GM12878 (cell line): ENCODE results near the gene INHBA. TPM values are rescaled to one million over a fixed set of nuclear protein-coding genes. Genes with fewer than 3 reads are reported as not detected.

Source experiments
- NR2F1 ChIP-seq: fragments of 450-650 bp; conservative IDR thresholded peaks from 2 replicates; pipeline ENCODE4 v1.6.1; 2017; ENCODE audit warnings: mild to moderate bottlenecking
- polyA plus RNA-seq, 11 experiments: library from polyadenylated mRNA; depleted of rRNA in 4 of 11; unstranded in 6 of 11; stranded (reverse) in 5 of 11; fragments of >200 nt; fragmentation: Nextera tagmentation in 4 of 11; fragmentation: Illumina TruSeq in 1 of 11; extraction: Ambion mirVana in 4 of 11; extraction: Trizol in 1 of 11; gene quantifications; 1 replicate in 1 of 11; 2 replicates in 10 of 11; pipeline versions ENCODE4 v1.2.1 to v1.2.3, GENCODE V29; 2011 to 2016; ENCODE audit warnings: inconsistent platforms in 2 of 11, missing spikeins in 2 of 11, low read depth in 1 of 11
- total RNA-seq, 4 experiments: library from RNA; depleted of rRNA in 3 of 4; stranded (reverse); fragments of >200 nt in 3 of 4; fragmentation: Illumina TruSeq in 1 of 4; extraction: Trizol in 1 of 4; gene quantifications; 2 replicates each; pipeline versions ENCODE4 v1.2.1 to v1.2.3, GENCODE V29; 2013 to 2021
- TF ChIP-seq, protein P1 (sequence below): IDR thresholded peaks from 2 replicates; pipeline ENCODE4 v1.6.1; 2012; ENCODE audit warnings: mild to moderate bottlenecking, low read depth, low read length
- TF ChIP-seq, protein P2 (sequence below): fragments of 150-350 bp; IDR thresholded peaks from 2 replicates; pipeline ENCODE4 v1.6.1; 2016; ENCODE audit warnings: low read depth, low read length
- TF ChIP-seq, protein P3 (sequence below): IDR thresholded peaks from 2 replicates; pipeline ENCODE4 v1.6.1; 2011; ENCODE audit warnings: mild to moderate bottlenecking, low read depth, low read length, moderate library complexity; ENCODE audit not compliant: insufficient replicate concordance
- TF ChIP-seq, protein P4 (sequence below): fragments of 450-650 bp; IDR thresholded peaks from 2 replicates; pipeline ENCODE4 v1.6.1; 2016; ENCODE audit warnings: mild to moderate bottlenecking, moderate library complexity, borderline replicate concordance

Gene INHBA
- total and polyA plus RNA-seq, 10 of the 15 experiments (the other 5 are each of a cell fraction or from before 2014, with no cell fraction given) = 0.04 to 0.05 (median 0.05) TPM; not detected in 6

- TF ChIP-seq, protein P1, sequence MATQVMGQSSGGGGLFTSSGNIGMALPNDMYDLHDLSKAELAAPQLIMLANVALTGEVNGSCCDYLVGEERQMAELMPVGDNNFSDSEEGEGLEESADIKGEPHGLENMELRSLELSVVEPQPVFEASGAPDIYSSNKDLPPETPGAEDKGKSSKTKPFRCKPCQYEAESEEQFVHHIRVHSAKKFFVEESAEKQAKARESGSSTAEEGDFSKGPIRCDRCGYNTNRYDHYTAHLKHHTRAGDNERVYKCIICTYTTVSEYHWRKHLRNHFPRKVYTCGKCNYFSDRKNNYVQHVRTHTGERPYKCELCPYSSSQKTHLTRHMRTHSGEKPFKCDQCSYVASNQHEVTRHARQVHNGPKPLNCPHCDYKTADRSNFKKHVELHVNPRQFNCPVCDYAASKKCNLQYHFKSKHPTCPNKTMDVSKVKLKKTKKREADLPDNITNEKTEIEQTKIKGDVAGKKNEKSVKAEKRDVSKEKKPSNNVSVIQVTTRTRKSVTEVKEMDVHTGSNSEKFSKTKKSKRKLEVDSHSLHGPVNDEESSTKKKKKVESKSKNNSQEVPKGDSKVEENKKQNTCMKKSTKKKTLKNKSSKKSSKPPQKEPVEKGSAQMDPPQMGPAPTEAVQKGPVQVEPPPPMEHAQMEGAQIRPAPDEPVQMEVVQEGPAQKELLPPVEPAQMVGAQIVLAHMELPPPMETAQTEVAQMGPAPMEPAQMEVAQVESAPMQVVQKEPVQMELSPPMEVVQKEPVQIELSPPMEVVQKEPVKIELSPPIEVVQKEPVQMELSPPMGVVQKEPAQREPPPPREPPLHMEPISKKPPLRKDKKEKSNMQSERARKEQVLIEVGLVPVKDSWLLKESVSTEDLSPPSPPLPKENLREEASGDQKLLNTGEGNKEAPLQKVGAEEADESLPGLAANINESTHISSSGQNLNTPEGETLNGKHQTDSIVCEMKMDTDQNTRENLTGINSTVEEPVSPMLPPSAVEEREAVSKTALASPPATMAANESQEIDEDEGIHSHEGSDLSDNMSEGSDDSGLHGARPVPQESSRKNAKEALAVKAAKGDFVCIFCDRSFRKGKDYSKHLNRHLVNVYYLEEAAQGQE = no peak
- TF ChIP-seq, protein P2, sequence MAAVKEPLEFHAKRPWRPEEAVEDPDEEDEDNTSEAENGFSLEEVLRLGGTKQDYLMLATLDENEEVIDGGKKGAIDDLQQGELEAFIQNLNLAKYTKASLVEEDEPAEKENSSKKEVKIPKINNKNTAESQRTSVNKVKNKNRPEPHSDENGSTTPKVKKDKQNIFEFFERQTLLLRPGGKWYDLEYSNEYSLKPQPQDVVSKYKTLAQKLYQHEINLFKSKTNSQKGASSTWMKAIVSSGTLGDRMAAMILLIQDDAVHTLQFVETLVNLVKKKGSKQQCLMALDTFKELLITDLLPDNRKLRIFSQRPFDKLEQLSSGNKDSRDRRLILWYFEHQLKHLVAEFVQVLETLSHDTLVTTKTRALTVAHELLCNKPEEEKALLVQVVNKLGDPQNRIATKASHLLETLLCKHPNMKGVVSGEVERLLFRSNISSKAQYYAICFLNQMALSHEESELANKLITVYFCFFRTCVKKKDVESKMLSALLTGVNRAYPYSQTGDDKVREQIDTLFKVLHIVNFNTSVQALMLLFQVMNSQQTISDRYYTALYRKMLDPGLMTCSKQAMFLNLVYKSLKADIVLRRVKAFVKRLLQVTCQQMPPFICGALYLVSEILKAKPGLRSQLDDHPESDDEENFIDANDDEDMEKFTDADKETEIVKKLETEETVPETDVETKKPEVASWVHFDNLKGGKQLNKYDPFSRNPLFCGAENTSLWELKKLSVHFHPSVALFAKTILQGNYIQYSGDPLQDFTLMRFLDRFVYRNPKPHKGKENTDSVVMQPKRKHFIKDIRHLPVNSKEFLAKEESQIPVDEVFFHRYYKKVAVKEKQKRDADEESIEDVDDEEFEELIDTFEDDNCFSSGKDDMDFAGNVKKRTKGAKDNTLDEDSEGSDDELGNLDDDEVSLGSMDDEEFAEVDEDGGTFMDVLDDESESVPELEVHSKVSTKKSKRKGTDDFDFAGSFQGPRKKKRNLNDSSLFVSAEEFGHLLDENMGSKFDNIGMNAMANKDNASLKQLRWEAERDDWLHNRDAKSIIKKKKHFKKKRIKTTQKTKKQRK = no peak
- no peak for TF ChIP-seq NR2F1
- TF ChIP-seq, protein P3, sequence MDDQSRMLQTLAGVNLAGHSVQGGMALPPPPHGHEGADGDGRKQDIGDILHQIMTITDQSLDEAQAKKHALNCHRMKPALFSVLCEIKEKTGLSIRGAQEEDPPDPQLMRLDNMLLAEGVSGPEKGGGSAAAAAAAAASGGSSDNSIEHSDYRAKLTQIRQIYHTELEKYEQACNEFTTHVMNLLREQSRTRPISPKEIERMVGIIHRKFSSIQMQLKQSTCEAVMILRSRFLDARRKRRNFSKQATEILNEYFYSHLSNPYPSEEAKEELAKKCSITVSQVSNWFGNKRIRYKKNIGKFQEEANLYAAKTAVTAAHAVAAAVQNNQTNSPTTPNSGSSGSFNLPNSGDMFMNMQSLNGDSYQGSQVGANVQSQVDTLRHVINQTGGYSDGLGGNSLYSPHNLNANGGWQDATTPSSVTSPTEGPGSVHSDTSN = no peak
- TF ChIP-seq, protein P4, sequence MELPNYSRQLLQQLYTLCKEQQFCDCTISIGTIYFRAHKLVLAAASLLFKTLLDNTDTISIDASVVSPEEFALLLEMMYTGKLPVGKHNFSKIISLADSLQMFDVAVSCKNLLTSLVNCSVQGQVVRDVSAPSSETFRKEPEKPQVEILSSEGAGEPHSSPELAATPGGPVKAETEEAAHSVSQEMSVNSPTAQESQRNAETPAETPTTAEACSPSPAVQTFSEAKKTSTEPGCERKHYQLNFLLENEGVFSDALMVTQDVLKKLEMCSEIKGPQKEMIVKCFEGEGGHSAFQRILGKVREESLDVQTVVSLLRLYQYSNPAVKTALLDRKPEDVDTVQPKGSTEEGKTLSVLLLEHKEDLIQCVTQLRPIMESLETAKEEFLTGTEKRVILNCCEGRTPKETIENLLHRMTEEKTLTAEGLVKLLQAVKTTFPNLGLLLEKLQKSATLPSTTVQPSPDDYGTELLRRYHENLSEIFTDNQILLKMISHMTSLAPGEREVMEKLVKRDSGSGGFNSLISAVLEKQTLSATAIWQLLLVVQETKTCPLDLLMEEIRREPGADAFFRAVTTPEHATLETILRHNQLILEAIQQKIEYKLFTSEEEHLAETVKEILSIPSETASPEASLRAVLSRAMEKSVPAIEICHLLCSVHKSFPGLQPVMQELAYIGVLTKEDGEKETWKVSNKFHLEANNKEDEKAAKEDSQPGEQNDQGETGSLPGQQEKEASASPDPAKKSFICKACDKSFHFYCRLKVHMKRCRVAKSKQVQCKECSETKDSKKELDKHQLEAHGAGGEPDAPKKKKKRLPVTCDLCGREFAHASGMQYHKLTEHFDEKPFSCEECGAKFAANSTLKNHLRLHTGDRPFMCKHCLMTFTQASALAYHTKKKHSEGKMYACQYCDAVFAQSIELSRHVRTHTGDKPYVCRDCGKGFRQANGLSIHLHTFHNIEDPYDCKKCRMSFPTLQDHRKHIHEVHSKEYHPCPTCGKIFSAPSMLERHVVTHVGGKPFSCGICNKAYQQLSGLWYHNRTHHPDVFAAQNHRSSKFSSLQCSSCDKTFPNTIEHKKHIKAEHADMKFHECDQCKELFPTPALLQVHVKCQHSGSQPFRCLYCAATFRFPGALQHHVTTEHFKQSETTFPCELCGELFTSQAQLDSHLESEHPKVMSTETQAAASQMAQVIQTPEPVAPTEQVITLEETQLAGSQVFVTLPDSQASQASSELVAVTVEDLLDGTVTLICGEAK = no peak
These were observed 3.4 kb downstream of the INHBA start (continued) for GRCh38 chr7:41699516-41699915.
